Measurements from ENCODE around the gene SMTNL1. TPM values are rescaled to one million over a fixed set of nuclear protein-coding genes. Genes with fewer than 3 reads are reported as not detected.

Gene SMTNL1
- total RNA-seq, 1 donor = not detected

DNA sequence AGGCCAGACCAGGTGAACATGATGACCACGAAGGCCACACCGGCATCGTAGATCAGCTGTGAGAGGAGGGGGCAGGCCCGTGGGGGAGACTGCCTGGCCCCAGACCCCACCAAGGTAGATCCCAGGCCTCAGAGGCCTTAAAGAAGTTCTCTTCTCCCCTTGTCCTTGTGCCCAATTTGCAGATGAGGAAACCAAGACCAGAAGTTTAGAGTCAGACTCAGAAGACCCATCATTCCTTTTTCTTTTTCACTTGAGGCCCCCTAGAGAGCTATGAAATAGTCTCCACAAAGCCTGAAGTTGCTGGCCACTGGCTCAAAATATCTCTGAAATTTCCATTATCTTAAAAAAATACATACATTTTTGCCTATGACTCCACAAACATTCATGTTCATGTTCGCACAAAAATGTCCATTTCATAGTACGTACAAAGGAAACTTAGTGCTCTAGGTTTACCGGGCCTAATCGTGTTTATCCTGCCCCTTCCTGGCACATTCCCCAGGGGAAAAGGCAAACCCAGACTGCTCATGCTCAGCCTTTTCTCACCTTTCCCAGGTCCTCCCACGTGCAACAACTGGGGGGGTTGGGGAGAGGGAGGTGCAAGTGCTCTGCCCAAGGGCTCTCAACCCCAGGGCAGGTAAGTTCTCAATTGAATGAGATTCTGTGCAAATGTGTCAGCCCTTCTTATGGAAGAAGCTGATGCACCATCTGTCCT is 41.1 kb upstream of the SMTNL1 start:
- H3K4me3 ChIP-seq (ENCODE audit: low read depth, low read length) = no peak overlapping the region
- TF ChIP-seq, protein P1, sequence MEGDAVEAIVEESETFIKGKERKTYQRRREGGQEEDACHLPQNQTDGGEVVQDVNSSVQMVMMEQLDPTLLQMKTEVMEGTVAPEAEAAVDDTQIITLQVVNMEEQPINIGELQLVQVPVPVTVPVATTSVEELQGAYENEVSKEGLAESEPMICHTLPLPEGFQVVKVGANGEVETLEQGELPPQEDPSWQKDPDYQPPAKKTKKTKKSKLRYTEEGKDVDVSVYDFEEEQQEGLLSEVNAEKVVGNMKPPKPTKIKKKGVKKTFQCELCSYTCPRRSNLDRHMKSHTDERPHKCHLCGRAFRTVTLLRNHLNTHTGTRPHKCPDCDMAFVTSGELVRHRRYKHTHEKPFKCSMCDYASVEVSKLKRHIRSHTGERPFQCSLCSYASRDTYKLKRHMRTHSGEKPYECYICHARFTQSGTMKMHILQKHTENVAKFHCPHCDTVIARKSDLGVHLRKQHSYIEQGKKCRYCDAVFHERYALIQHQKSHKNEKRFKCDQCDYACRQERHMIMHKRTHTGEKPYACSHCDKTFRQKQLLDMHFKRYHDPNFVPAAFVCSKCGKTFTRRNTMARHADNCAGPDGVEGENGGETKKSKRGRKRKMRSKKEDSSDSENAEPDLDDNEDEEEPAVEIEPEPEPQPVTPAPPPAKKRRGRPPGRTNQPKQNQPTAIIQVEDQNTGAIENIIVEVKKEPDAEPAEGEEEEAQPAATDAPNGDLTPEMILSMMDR (IDR thresholded peaks at IDR 0.05; ENCODE audit: insufficient read depth, low read depth, low read length) = no peak
- DNase-seq (ENCODE audit: low read depth) = no peak

DNA sequence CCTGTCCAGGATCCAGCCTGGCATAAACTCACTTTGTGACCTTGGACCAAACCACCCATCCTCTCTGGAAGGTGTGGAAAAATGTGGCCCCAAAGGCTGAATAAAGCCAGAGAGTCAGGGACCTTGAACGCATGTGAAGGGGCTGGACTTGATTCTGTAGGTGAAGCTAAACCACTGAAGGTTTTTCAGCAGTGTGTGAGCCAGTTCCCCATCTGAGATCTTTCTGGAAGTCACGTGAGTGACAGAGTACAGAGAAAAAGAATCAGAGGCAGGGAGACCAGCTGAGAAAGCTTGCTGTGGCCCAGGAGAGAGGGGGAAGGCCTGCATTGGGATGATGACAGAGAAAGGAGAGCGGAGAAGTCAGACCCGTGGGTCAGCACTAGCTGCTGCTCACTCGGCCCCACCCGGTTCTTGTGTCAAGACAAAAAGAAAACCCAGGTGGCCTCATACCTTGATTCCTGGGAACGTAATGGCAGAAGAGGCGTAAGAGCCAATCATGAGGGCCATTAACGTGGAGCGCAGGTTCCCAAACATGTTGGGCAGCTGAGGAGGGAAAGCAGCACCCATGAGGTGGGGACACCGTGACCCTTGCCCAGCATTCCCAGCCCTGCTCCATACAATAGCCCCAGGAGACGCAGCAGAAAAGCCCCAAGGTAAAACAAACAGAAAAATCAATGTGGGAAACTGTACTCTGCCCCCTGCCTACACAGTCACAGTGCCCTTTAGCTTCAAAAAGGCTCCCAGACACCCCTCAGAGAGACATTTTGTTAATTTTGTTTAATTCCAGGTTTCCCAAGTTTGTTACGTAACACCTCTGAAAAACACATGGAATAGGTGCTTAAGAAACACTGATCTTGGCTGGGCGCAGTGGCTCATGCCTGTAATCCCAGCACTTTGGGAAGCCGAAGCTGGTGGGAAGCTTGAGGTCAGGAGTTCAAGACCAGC is 39.8 kb upstream of the SMTNL1 start:
- DNase-seq (ENCODE audit: low read depth) = no peak
- TF ChIP-seq, protein P1 (IDR thresholded peaks at IDR 0.05; ENCODE audit: insufficient read depth, low read depth, low read length) = no peak
- H3K4me3 ChIP-seq (ENCODE audit: low read depth, low read length) = no peak overlapping the region

- no peak for DNase-seq (ENCODE audit: low read depth)
- H3K4me3 ChIP-seq (ENCODE audit: low read depth, low read length) = no peak overlapping the region
- TF ChIP-seq, protein P1 (IDR thresholded peaks at IDR 0.05; ENCODE audit: insufficient read depth, low read depth, low read length) = no peak
Observed at GRCh38 chr11:57498540-57498939, 38.9 kb upstream of the SMTNL1 start.

- peak; percentile 97 for DNase-seq (ENCODE audit: low read depth)
- H3K4me3 ChIP-seq (ENCODE audit: low read depth, low read length) = peak overlapping the region; percentile 45
- TF ChIP-seq, protein P1 (IDR thresholded peaks at IDR 0.05; ENCODE audit: insufficient read depth, low read depth, low read length) = no peak
Observed at GRCh38 chr11:57499413-57499982, 37.9 kb upstream of the SMTNL1 start.

DNA sequence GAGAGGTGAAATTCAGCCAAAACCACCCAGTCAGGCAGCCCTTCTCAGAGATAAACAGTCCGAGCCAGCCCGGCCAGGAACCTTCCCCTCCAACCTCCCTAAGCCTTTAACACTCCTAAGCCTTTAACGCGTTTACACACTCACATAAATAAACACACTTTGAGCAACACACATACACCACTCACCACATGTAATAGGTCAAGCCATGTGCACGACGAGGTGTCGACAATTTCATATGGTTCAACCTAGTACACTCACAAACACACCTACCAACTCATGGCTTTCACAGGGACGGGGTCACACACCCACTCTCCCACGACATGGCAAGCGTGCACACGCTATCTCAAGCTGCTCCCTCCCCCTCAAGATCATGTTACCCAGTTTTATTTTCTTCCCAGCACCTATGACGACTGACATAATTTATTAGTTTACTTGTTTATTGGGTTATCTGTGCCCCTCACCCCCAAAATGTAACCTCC is 37.4 kb upstream of the SMTNL1 start:
- TF ChIP-seq, protein P1 (IDR thresholded peaks at IDR 0.05; ENCODE audit: insufficient read depth, low read depth, low read length) = no peak
- DNase-seq (ENCODE audit: low read depth) = no peak
- H3K4me3 ChIP-seq (ENCODE audit: low read depth, low read length) = peak overlapping the region; percentile 45

DNA sequence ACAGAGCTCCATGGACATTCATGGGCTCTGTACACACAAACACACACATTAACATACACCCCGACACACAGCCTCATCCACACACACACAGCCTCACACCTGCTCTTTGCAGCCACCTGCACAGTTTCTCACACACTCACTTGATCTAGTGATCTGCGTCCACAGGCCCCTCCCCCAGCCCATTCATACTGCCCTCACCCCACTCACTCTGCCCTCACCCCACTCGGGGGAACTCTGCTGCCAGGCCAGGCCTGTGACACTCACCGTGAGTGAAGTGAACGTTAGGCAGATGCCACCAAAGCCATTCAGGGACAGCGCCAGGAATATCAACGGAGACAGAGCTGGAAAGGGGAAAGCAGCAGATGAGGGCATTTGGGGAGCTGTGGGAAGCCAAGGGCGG is 36.9 kb upstream of the SMTNL1 start:
- no peak overlapping the region for H3K4me3 ChIP-seq (ENCODE audit: low read depth, low read length)
- no peak for DNase-seq (ENCODE audit: low read depth)
- TF ChIP-seq, protein P1 (IDR thresholded peaks at IDR 0.05; ENCODE audit: insufficient read depth, low read depth, low read length) = no peak

Measured in fibroblast of villous mesenchyme (primary cell).